ENCODE results near the gene PDXK.

Gene PDXK

GRCh38 chr21:43808832-43809251, 89.9 kb downstream of the PDXK start:
- DNase-seq = no peak

GRCh38 chr21:43809346-43809799, 90.4 kb downstream of the PDXK start:
- no peak for DNase-seq

- no peak for DNase-seq
Measured at GRCh38 chr21:43809853-43810504, 91.0 kb downstream of the PDXK start.

GRCh38 chr21:43810505-43811261, 91.8 kb downstream of the PDXK start:
- DNase-seq = peak; percentile 87

GRCh38 chr21:43811262-43812105, 92.6 kb downstream of the PDXK start:
- DNase-seq = no peak

Data from NCI-H510A treated with DMSO at 0.1 percent for 48 hours (cell line).